C4-2B (cell line): Measurements from ENCODE around the gene NTF3.

Experiments used
- H3K27ac ChIP-seq: fragments of 450-650 bp; 2 replicates; pipeline ENCODE4 v1.5.1; 2017
- ZFX ChIP-seq: fragments of 450-650 bp; IDR thresholded peaks from 2 replicates; pipeline ENCODE4 v1.6.1; 2017
- TF ChIP-seq, protein P1 (sequence below): fragments of 450-650 bp; conservative IDR thresholded peaks from 2 replicates; pipeline ENCODE4 v1.5.1; 2017; ENCODE audit warnings: mild to moderate bottlenecking

Gene NTF3

DNA sequence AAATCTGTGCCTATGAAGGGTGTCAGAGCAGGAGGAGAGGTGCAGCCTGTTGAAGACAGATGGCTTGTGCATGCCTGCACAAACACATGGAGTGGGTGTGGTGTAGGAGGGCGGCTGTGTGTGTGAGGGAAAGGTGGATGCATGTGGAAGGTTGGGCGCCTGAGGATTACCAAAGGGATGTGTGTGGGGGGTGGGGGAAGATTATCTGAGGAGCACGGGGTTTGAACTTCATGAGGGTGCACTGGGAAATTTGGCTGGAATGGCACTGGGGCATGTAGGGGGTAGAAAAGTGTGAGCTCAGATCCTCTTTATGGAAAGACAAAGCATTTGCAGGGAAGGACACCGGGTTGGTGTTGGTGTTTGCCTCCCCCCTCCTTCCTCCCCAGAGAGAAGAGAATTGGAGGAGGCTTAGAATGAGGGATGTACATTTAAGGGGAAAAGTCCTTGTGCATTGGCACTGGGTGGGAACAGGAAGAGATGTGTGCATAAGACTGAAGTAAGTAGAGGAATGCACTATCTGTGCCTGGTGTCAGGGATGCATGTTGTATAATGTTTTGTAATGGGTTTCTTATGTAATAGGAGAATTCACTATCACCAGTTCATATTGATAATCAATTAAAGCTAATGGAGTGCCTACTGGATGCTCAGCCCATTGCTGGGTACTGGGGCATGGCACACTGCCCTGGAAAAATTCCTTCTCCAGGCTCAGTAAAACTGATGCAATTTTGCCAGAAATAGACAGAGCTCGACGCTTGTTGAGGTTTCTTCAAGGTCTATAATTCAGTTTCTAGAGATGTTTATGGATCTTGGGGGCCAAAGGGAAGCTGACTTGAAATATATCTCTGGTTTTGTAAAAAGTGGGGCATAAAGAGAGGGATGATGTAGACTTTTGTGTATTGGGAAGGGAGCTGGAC lies 3.0 kb downstream of the NTF3 start:
- H3K27ac ChIP-seq, result no peak overlapping the region

DNA sequence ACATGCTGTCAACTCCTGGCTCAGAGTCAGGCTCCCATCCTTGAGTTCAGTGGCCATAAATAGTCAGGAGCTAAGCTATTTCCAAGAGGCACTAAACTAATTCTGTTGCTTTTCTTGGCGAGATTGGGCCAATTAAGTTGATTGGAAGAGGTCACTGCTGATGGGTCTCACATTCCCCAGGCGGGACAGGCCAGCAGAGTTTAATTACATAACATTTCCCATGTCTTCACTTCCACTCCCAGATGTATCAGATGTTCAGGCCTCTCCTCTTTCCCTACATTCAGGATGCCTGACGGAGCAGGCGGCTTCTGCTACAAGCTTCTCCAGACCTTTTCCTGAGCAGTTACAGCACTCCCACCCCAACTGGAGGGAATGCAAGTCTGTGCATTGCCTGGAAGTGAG lies 5.3 kb downstream of the NTF3 start:
- no peak overlapping the region for H3K27ac ChIP-seq
- no peak for TF ChIP-seq ZFX
- TF ChIP-seq, protein P1, sequence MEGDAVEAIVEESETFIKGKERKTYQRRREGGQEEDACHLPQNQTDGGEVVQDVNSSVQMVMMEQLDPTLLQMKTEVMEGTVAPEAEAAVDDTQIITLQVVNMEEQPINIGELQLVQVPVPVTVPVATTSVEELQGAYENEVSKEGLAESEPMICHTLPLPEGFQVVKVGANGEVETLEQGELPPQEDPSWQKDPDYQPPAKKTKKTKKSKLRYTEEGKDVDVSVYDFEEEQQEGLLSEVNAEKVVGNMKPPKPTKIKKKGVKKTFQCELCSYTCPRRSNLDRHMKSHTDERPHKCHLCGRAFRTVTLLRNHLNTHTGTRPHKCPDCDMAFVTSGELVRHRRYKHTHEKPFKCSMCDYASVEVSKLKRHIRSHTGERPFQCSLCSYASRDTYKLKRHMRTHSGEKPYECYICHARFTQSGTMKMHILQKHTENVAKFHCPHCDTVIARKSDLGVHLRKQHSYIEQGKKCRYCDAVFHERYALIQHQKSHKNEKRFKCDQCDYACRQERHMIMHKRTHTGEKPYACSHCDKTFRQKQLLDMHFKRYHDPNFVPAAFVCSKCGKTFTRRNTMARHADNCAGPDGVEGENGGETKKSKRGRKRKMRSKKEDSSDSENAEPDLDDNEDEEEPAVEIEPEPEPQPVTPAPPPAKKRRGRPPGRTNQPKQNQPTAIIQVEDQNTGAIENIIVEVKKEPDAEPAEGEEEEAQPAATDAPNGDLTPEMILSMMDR, result no peak

More for the DNA sequence above, 3.0 kb downstream of the NTF3 start:
- TF ChIP-seq ZFX, result no peak
- TF ChIP-seq, protein P1, result no peak

DNA sequence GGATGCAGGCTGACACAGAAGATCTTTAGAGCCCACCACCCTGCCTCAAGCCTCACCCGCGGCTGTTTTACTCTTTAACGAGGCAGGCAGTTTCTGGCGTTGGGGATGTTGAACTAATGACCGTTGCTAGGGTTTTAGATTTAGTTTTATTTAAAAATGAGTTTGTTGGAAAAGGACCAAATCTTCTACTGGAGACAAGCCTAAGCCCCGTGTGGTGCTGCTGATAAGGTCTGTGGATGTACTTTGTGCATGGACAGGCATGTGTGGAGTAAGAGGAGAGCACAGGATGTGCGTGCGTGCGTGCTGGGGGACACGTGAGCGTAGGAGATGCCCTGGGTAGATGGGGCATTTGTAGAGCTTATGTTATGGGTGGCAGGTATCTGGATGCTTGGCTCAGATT lies 5.7 kb downstream of the NTF3 start:
- TF ChIP-seq ZFX, result no peak
- TF ChIP-seq, protein P1, result no peak
- no peak overlapping the region for H3K27ac ChIP-seq

DNA sequence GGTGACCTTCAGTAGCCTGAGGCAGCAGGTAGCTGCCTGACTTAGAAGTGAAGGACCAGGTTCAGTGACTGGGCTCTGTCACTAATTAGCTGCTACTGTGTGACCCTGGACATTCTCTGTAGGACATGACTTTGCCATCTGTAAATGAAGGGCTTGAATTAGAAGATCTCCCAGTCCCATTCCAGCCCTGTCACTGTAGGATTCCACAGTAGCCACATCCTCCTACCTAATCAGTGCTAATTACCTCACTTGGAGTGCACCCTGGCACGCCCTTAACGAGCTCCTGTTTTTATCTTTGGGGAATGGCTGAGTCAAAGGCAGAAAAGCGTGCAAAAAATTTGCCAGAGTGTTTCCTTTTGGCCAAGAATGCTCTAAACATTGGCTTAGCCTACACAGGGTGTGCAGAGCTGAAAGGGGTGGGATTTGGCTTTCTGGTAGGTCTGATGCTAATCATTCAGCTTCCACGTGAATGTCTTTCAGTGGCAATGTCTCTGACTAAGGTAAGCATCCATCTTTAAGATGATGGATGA lies 6.8 kb downstream of the NTF3 start:
- H3K27ac ChIP-seq, result no peak overlapping the region
- TF ChIP-seq, protein P1, result no peak
- TF ChIP-seq ZFX, result no peak

DNA sequence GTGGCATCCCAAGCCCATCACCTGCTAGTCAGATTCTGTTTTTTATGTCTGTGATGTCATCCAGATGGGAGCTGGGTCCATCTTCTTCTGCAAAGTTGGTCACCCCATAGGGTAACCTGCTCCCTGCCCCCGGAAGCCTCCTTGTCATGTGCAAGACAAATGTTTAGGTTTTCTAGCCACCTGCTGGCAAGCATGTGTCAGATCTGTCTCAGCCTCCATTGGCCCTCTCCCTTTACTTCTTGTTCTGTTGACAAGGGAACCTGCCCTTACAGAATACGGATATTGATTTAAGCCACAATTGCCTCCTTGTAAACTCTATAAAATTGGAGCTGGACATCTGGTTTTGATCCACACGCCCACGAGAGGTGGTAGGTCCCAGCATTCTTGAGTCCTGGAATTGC lies 7.5 kb downstream of the NTF3 start:
- H3K27ac ChIP-seq, result no peak overlapping the region
- TF ChIP-seq, protein P1, result no peak; the same call in 1 of the 2 replicates
- no peak for TF ChIP-seq ZFX

DNA sequence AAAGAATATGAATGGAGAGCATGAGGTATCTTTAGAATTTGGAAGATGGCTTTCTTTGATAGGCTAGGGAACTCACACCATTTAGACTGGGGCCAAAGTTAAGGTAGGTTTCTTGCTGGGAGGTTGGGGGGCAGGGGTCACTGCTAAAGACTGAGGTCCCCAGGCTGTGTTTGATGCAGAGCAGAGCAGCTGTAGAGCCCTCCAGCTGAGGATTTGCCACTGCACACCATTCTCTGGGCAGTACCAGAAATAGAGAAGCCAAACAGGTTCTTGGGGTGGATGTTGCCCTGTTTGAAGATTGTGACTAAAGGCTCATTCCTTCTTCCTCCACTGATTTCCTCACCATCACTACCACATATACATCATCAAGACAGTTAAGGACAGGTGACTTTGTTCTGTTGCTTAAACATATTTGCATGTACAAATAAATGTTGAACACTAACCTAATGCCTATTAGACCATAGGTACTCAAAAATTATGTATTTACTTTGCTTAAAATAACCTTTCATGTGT lies 7.9 kb downstream of the NTF3 start:
- no peak overlapping the region for H3K27ac ChIP-seq

More for the DNA sequence above, 7.9 kb downstream of the NTF3 start:
- TF ChIP-seq ZFX, result no peak
- TF ChIP-seq, protein P1, result no peak
